ENCODE data around the gene VWA8.

DNA sequence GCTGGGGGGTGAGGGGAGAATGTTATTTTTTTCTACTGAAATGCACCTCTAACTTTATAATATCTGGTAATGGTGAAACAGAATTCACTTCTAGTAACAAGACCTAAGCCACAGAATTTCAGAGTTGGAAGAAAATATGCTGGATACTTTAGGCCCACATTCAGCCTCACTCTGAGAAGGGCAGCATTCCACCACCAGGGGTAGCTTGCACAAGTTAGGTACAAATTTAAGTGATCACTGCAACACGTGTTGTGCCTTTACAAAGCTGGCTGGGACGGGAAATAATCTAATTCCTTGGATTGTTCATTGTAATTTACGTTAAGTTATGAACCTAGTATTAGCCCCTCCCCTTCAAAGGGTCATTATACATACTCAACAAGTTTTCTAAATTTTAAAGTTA lies 311.2 kb downstream of the VWA8 start:
- TF ChIP-seq GATA3 (IDR thresholded peaks at IDR 0.05; ENCODE audit: low read depth, low read length), result no peak
- TF ChIP-seq GATA2 (IDR thresholded peaks at IDR 0.05; ENCODE audit: low read depth, low read length), result no peak
